HL-60/S4 (cell line): ENCODE results near the gene CAPN12.

ENCODE experiments used
- in situ Hi-C: fragments of 300-500 bp; cut with MboI; formaldehyde crosslinking; loops from 2 replicates; pipeline ENCODE4 v1.14.3; 2022; ENCODE audit warnings: low sequenced_read_pairs

The CAPN12 gene

GRCh38 chr19:38737921-38738737 is 6.1 kb downstream of the CAPN12 start:
- in situ Hi-C loops: no loop called here

GRCh38 chr19:38737281-38737865 is 6.9 kb downstream of the CAPN12 start:
- in situ Hi-C loops: no loop called here

GRCh38 chr19:38736413-38737280 is 7.6 kb downstream of the CAPN12 start:
- in situ Hi-C loops: no loop called here

- in situ Hi-C loops: no loop called here
Observed at GRCh38 chr19:38736036-38736412, 8.2 kb downstream of the CAPN12 start.

- in situ Hi-C loops: no loop called here
Observed at GRCh38 chr19:38735257-38735686, 9.0 kb downstream of the CAPN12 start.

GRCh38 chr19:38734426-38735256 is 9.6 kb downstream of the CAPN12 start:
- in situ Hi-C loops: no loop called here

GRCh38 chr19:38734176-38734425 is 10.2 kb downstream of the CAPN12 start:
- in situ Hi-C loops: no loop called here

- in situ Hi-C loops: no loop called here
Observed at GRCh38 chr19:38733493-38734175, 10.6 kb downstream of the CAPN12 start.

GRCh38 chr19:38733241-38733492 is 11.1 kb downstream of the CAPN12 start:
- in situ Hi-C loops: no loop called here

- in situ Hi-C loops: no loop called here
Observed at GRCh38 chr19:38731654-38732301, 12.5 kb downstream of the CAPN12 start.

GRCh38 chr19:38730731-38731589 is 13.3 kb downstream of the CAPN12 start:
- in situ Hi-C loops: no loop called here

GRCh38 chr19:38730470-38730730 is 13.9 kb downstream of the CAPN12 start:
- in situ Hi-C loops: no loop called here

GRCh38 chr19:38729653-38730469 is 14.4 kb downstream of the CAPN12 start:
- in situ Hi-C loops: no loop called here

- in situ Hi-C loops: no loop called here
Observed at GRCh38 chr19:38728752-38729541, 15.3 kb downstream of the CAPN12 start.

- in situ Hi-C loops: no loop called here
Observed at GRCh38 chr19:38727868-38728660, 16.2 kb downstream of the CAPN12 start.

- in situ Hi-C loops: no loop called here
Observed at GRCh38 chr19:38727306-38727867, 16.9 kb downstream of the CAPN12 start.

- in situ Hi-C loops: no loop called here
Observed at GRCh38 chr19:38726761-38727301, 17.4 kb downstream of the CAPN12 start.
